T-helper 1 cell treated with Interleukin-12 subunit alpha and Interleukin-12 subunit beta and Interleukin-4 antibody, amounts not matched to agents 30 ng/mL and 1 ng/mL, for 36 hours (primary cell): ENCODE measurements around the gene BCL2L12. TPM values are rescaled to one million over a fixed set of nuclear protein-coding genes. Genes with fewer than 3 reads are reported as not detected.
"Not testable (repeated sequence)": the region's sequence is repeated elsewhere in the genome, so short reads cannot be mapped to it uniquely, and the experiment has no call there.

Experiments used
- intact Hi-C: fragments of 100-400 bp; cut with micrococcal nuclease; formaldehyde crosslinking; loops from one replicate; pipeline ENCODE4 v1.15.1; 2024
- total RNA-seq: library from RNA; stranded (reverse); gene quantifications from 2 replicates; pipeline ENCODE4 v1.2.3, GENCODE V29; 2022

BCL2L12 gene
- 58.4 and 62.9 TPM in 2 replicates for total RNA-seq

GRCh38 chr19:49665351-49666119 lies at the start of gene BCL2L12, which contains the start of gene IRF3:
TSS of gene BCL2L12 (plus strand) at chr19:49665933. CDS start at chr19:49666693, 760 bp downstream.
TSS of gene IRF3 (minus strand) at chr19:49665857. CDS start at chr19:49664838, 1,019 bp downstream.
- intact Hi-C loops, result loop anchor here (1.0 to 10.0 kb wide), 8 partner anchors 11 to 1491 kb away; partner anchors contain the start of genes FUZ, LIG1, RPS11 and RRAS

- intact Hi-C loops, result no loop called here
Measured at GRCh38 chr19:49616532-49616931, 49.2 kb upstream of the BCL2L12 start.

GRCh38 chr19:49616945-49617344 lies 48.8 kb upstream of the BCL2L12 start:
- intact Hi-C loops, result no loop called here

- intact Hi-C loops, result not testable (repeated sequence)
Measured at GRCh38 chr19:49617860-49618259, 47.9 kb upstream of the BCL2L12 start.

GRCh38 chr19:49624967-49625910 lies 40.5 kb upstream of the BCL2L12 start:
- intact Hi-C loops, result no loop called here

GRCh38 chr19:49626226-49626625 lies 39.5 kb upstream of the BCL2L12 start:
- intact Hi-C loops, result no loop called here

GRCh38 chr19:49629659-49630058 lies 36.1 kb upstream of the BCL2L12 start:
- intact Hi-C loops, result no loop called here

GRCh38 chr19:49631014-49631588 lies 34.6 kb upstream of the BCL2L12 start:
- intact Hi-C loops, result no loop called here

- intact Hi-C loops, result no loop called here
Measured at GRCh38 chr19:49631610-49632192, 34.0 kb upstream of the BCL2L12 start.

GRCh38 chr19:49632576-49632975 lies 33.2 kb upstream of the BCL2L12 start:
- intact Hi-C loops, result no loop called here

- intact Hi-C loops, result not testable (repeated sequence)
Measured at GRCh38 chr19:49633273-49633672, 32.5 kb upstream of the BCL2L12 start.

- intact Hi-C loops, result no loop called here
Measured at GRCh38 chr19:49635530-49636232, 30.1 kb upstream of the BCL2L12 start.

- intact Hi-C loops, result no loop called here
Measured at GRCh38 chr19:49636233-49636932, 29.4 kb upstream of the BCL2L12 start.

- intact Hi-C loops, result no loop called here
Measured at GRCh38 chr19:49637821-49638738, 27.7 kb upstream of the BCL2L12 start.

GRCh38 chr19:49639401-49640112 lies 26.2 kb upstream of the BCL2L12 start:
- intact Hi-C loops, result loop anchor here (1.0 to 5.0 kb wide), 19 partner anchors 26 to 1147 kb away; partner anchors contain the start of genes AKT1S1, ASPDH, BCL2L12 and DBP

- intact Hi-C loops, result loop anchor here (1.0 to 5.0 kb wide), 19 partner anchors 25 to 1148 kb away; partner anchors contain the start of genes AKT1S1, ASPDH, BCL2L12 and DBP
Measured at GRCh38 chr19:49640113-49640898, 25.4 kb upstream of the BCL2L12 start, which contains the start of gene RRAS. TSS of gene RRAS (minus strand) at chr19:49640143. CDS start at chr19:49640098, 45 bp downstream.
